ENCODE results near the gene SVIP.

Gene SVIP

GRCh38 chr11:22775248-22775647 lies 54.4 kb downstream of the SVIP start:
- no peak overlapping the region for H3K4me3 ChIP-seq (ENCODE audit: low read depth in 1 of 2, low read length in 2 of 2)

GRCh38 chr11:22774716-22775115 lies 54.9 kb downstream of the SVIP start:
- no peaks in the 10 kb centered on the region for H3K36me3 ChIP-seq (ENCODE audit: control insufficient read depth in 1 of 2, insufficient read depth in 2 of 2, low read length in 2 of 2)
- H3K9ac ChIP-seq (ENCODE audit: low read depth in 1 of 2, low read length in 2 of 2): no peak overlapping the region
- H3K9me3 ChIP-seq (ENCODE audit: control insufficient read depth in 1 of 2, low read length in 2 of 2): no peaks in the 10 kb centered on the region
- H3K27me3 ChIP-seq (ENCODE audit: control insufficient read depth in 1 of 2, insufficient read depth in 2 of 2, low read length in 2 of 2): no peaks in the 10 kb centered on the region
- H3K4me1 ChIP-seq (ENCODE audit: control insufficient read depth in 1 of 2, insufficient read depth in 2 of 2, low read length in 2 of 2): peaks cover 0 to 4% of the 10 kb centered on the region in 2 donors
- H3K4me3 ChIP-seq (ENCODE audit: low read depth in 1 of 2, low read length in 2 of 2): no peak overlapping the region
- H3K27ac ChIP-seq (ENCODE audit: low read depth, low read length): no peak overlapping the region

More at GRCh38 chr11:22775248-22775647, 54.4 kb downstream of the SVIP start:
- Histone ChIP-seq H3K9ac (ENCODE audit: low read depth in 1 of 2, low read length in 2 of 2) (no peak overlapping the region), H3K4me1 (ENCODE audit: control insufficient read depth in 1 of 2, insufficient read depth in 2 of 2, low read length in 2 of 2) (peaks cover 0 to 4% of the 10 kb centered on the region in 2 donors), H3K36me3 (ENCODE audit: control insufficient read depth in 1 of 2, insufficient read depth in 2 of 2, low read length in 2 of 2) (no peaks in the 10 kb centered on the region), H3K27ac (ENCODE audit: low read depth, low read length) (no peak overlapping the region), H3K9me3 (ENCODE audit: control insufficient read depth in 1 of 2, low read length in 2 of 2) (no peaks in the 10 kb centered on the region), H3K27me3 (ENCODE audit: control insufficient read depth in 1 of 2, insufficient read depth in 2 of 2, low read length in 2 of 2) (no peaks in the 10 kb centered on the region)

- Histone ChIP-seq H3K36me3 (ENCODE audit: control insufficient read depth in 1 of 2, insufficient read depth in 2 of 2, low read length in 2 of 2) (no peaks in the 10 kb centered on the region), H3K9ac (ENCODE audit: low read depth in 1 of 2, low read length in 2 of 2) (no peak overlapping the region), H3K27ac (ENCODE audit: low read depth, low read length) (no peak overlapping the region), H3K4me3 (ENCODE audit: low read depth in 1 of 2, low read length in 2 of 2) (no peak overlapping the region), H3K27me3 (ENCODE audit: control insufficient read depth in 1 of 2, insufficient read depth in 2 of 2, low read length in 2 of 2) (no peaks in the 10 kb centered on the region), H3K4me1 (ENCODE audit: control insufficient read depth in 1 of 2, insufficient read depth in 2 of 2, low read length in 2 of 2) (peaks cover 0 to 4% of the 10 kb centered on the region in 2 donors), H3K9me3 (ENCODE audit: control insufficient read depth in 1 of 2, low read length in 2 of 2) (no peaks in the 10 kb centered on the region)
Observed at GRCh38 chr11:22769081-22769480, 60.5 kb downstream of the SVIP start.
